Measurements from ENCODE around the gene PYGO2. TPM values are rescaled to one million over a fixed set of nuclear protein-coding genes. Genes with fewer than 3 reads are reported as not detected.

PYGO2 gene
- total RNA-seq, 1 experiment from 2014 or later, result 37.4 TPM

DNA sequence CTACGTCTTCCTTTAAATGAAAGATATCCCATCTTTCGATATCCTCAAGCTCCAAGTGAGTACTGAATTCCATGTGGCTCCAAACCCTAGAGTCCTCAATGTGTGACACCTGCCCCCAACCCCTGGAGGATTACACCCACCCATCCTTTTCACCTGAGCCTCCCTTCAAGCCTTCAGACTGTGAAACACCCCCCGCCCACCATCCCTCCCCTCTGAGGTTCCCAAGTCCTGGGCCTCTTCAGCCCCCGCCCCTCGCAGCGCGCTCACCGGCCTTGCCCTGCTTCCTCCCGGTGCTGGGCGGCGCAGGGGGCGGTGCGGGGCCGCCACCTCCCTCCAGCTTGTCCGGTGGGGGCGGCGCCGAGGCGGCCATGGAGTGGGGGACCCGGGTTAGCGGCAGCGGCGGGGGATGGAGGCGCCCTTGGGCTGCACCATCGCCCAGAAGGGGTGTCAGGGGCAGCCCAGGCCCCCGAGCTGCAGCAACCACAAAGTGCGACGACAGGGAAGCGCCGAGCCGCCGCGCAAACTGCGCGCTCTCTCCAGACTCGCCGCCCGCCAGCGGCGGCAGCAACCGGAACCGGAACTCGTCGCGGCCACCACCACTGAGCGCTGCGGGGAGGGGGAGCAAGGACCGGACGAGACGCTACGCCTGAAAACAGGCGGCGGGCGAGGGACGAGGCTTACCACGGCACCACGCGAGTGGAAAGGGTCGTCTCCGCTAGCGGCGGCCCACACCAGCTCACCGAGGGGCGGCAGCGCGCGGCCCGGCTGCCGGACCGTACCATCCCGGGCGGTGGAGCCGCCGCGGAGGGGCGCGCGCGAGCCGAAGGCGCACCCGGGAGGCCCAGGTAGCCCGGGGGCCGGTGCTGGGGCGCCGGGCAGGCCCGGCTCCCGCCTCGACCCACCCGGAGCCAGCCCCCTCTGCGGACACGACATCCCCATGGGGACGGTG is at the start of gene PYGO2 (continued):
- TF ChIP-seq, protein P1, sequence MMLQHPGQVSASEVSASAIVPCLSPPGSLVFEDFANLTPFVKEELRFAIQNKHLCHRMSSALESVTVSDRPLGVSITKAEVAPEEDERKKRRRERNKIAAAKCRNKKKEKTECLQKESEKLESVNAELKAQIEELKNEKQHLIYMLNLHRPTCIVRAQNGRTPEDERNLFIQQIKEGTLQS (CRISPR knock-in tag; conservative IDR thresholded peaks at IDR 0.05), result no peak
- peak; percentile 67; the same call in 1 of the 2 replicates for TF ChIP-seq CBFB (CRISPR knock-in tag; IDR thresholded peaks at IDR 0.05; ENCODE audit: low read depth)
- TF ChIP-seq RORB (CRISPR knock-in tag; IDR thresholded peaks at IDR 0.05), result no peak
- TF ChIP-seq NFYB (CRISPR knock-in tag; conservative IDR thresholded peaks at IDR 0.05; ENCODE audit: low read depth), result peak; percentile 30; the same call in 1 of the 2 replicates
- TF ChIP-seq CREB1 (CRISPR knock-in tag; IDR thresholded peaks at IDR 0.05), result no peak; the same call in 1 of the 2 replicates
- TF ChIP-seq ZNF416 (CRISPR knock-in tag; IDR thresholded peaks at IDR 0.05), result peak; percentile 92
- TF ChIP-seq ZNF423 (CRISPR knock-in tag; IDR thresholded peaks at IDR 0.05), result no peak
- peak; percentile 69; the same call in 1 of the 2 replicates for TF ChIP-seq ESRRA (CRISPR knock-in tag; IDR thresholded peaks at IDR 0.05; ENCODE audit: borderline replicate concordance)
- TF ChIP-seq SP1 (CRISPR knock-in tag; conservative IDR thresholded peaks at IDR 0.05), result peak; percentile 70
- TF ChIP-seq JUN (CRISPR knock-in tag; IDR thresholded peaks at IDR 0.05), result 0 out of 2 replicates have a peak, but pooled peaks have one; percentile 62
- 0 out of 2 replicates have a peak, but pooled peaks have one; percentile 65 for TF ChIP-seq KAT7 (CRISPR knock-in tag; IDR thresholded peaks at IDR 0.05; ENCODE audit: borderline replicate concordance)
- TF ChIP-seq, protein P2, sequence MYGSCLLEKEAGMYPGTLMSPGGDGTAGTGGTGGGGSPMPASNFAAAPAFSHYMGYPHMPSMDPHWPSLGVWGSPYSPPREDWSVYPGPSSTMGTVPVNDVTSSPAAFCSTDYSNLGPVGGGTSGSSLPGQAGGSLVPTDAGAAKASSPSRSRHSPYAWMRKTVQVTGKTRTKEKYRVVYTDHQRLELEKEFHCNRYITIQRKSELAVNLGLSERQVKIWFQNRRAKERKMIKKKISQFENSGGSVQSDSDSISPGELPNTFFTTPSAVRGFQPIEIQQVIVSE (CRISPR knock-in tag; IDR thresholded peaks at IDR 0.05; ENCODE audit: borderline replicate concordance), result no peak
- no peak; the same call in 1 of the 2 replicates for TF ChIP-seq FOXK1 (CRISPR knock-in tag; IDR thresholded peaks at IDR 0.05)
- TF ChIP-seq ZNF317 (CRISPR knock-in tag; IDR thresholded peaks at IDR 0.05; ENCODE audit: borderline replicate concordance, low read depth), result no peak
- peak; percentile 95 for TF ChIP-seq EMX1 (CRISPR knock-in tag; IDR thresholded peaks at IDR 0.05)
- TF ChIP-seq, protein P3, sequence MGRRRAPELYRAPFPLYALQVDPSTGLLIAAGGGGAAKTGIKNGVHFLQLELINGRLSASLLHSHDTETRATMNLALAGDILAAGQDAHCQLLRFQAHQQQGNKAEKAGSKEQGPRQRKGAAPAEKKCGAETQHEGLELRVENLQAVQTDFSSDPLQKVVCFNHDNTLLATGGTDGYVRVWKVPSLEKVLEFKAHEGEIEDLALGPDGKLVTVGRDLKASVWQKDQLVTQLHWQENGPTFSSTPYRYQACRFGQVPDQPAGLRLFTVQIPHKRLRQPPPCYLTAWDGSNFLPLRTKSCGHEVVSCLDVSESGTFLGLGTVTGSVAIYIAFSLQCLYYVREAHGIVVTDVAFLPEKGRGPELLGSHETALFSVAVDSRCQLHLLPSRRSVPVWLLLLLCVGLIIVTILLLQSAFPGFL (CRISPR knock-in tag; IDR thresholded peaks at IDR 0.05; ENCODE audit: borderline replicate concordance), result no peak; the same call in 1 of the 2 replicates
- TF ChIP-seq, protein P4, sequence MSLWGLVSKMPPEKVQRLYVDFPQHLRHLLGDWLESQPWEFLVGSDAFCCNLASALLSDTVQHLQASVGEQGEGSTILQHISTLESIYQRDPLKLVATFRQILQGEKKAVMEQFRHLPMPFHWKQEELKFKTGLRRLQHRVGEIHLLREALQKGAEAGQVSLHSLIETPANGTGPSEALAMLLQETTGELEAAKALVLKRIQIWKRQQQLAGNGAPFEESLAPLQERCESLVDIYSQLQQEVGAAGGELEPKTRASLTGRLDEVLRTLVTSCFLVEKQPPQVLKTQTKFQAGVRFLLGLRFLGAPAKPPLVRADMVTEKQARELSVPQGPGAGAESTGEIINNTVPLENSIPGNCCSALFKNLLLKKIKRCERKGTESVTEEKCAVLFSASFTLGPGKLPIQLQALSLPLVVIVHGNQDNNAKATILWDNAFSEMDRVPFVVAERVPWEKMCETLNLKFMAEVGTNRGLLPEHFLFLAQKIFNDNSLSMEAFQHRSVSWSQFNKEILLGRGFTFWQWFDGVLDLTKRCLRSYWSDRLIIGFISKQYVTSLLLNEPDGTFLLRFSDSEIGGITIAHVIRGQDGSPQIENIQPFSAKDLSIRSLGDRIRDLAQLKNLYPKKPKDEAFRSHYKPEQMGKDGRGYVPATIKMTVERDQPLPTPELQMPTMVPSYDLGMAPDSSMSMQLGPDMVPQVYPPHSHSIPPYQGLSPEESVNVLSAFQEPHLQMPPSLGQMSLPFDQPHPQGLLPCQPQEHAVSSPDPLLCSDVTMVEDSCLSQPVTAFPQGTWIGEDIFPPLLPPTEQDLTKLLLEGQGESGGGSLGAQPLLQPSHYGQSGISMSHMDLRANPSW (CRISPR knock-in tag; conservative IDR thresholded peaks at IDR 0.05; ENCODE audit: low read depth), result 0 out of 2 replicates have a peak, but pooled peaks have one; percentile 27
- TF ChIP-seq, protein P5, sequence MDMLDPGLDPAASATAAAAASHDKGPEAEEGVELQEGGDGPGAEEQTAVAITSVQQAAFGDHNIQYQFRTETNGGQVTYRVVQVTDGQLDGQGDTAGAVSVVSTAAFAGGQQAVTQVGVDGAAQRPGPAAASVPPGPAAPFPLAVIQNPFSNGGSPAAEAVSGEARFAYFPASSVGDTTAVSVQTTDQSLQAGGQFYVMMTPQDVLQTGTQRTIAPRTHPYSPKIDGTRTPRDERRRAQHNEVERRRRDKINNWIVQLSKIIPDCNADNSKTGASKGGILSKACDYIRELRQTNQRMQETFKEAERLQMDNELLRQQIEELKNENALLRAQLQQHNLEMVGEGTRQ (CRISPR knock-in tag; IDR thresholded peaks at IDR 0.05), result peak; percentile 37
- TF ChIP-seq TP53 (CRISPR knock-in tag; IDR thresholded peaks at IDR 0.05), result peak; percentile 47; the same call in 1 of the 2 replicates

DNA sequence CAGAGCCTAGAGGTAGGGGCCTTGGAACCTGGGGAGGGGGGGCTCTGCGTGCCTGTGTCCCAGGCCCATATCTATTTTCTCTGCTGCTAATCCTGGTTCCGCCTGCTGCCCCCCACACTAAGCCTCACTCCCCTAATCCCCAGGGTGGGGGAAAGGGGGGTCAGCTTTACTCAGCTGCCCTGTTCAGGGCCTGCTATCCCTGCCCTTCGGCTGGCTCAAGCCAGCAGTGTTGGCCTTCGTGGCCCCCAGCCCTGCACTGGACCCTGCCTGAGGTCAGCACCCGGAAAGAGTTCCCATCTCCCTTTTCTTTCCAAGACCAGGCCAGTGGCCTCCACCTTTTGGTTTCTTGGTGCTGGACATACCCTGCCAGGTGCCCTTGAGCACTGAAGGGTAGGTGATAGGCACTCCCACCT is 49.4 kb upstream of the PYGO2 start:
- Mint-ChIP-seq H3K36me3 (peaks cover 7% of the 10 kb centered on the region; the same call in 1 of the 2 replicates), H3K4me1 (peaks cover 51% of the 10 kb centered on the region), H3K27me3 (ENCODE audit: low read depth) (no peaks in the 10 kb centered on the region), H3K9me3 (no peaks in the 10 kb centered on the region), H3K27ac (peak overlapping the region; percentile 47), H3K4me3 (no peak overlapping the region)
- DNase-seq (ENCODE audit: low spot score), result no peak
- ATAC-seq, result no peak
- ChIA-PET CTCF (interaction anchor here (1.1 to 3.5 kb wide), 4 partner anchors 12 to 51 kb away, joined by 8 to 34 read pairs (median 22); partner anchors contain the start of gene ADAM15), POLR2A (no interaction called here)
- TF ChIP-seq, protein P6, sequence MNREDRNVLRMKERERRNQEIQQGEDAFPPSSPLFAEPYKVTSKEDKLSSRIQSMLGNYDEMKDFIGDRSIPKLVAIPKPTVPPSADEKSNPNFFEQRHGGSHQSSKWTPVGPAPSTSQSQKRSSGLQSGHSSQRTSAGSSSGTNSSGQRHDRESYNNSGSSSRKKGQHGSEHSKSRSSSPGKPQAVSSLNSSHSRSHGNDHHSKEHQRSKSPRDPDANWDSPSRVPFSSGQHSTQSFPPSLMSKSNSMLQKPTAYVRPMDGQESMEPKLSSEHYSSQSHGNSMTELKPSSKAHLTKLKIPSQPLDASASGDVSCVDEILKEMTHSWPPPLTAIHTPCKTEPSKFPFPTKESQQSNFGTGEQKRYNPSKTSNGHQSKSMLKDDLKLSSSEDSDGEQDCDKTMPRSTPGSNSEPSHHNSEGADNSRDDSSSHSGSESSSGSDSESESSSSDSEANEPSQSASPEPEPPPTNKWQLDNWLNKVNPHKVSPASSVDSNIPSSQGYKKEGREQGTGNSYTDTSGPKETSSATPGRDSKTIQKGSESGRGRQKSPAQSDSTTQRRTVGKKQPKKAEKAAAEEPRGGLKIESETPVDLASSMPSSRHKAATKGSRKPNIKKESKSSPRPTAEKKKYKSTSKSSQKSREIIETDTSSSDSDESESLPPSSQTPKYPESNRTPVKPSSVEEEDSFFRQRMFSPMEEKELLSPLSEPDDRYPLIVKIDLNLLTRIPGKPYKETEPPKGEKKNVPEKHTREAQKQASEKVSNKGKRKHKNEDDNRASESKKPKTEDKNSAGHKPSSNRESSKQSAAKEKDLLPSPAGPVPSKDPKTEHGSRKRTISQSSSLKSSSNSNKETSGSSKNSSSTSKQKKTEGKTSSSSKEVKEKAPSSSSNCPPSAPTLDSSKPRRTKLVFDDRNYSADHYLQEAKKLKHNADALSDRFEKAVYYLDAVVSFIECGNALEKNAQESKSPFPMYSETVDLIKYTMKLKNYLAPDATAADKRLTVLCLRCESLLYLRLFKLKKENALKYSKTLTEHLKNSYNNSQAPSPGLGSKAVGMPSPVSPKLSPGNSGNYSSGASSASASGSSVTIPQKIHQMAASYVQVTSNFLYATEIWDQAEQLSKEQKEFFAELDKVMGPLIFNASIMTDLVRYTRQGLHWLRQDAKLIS (CRISPR knock-in tag; IDR thresholded peaks at IDR 0.05; ENCODE audit: borderline replicate concordance), result no peak
- TF ChIP-seq, protein P7, sequence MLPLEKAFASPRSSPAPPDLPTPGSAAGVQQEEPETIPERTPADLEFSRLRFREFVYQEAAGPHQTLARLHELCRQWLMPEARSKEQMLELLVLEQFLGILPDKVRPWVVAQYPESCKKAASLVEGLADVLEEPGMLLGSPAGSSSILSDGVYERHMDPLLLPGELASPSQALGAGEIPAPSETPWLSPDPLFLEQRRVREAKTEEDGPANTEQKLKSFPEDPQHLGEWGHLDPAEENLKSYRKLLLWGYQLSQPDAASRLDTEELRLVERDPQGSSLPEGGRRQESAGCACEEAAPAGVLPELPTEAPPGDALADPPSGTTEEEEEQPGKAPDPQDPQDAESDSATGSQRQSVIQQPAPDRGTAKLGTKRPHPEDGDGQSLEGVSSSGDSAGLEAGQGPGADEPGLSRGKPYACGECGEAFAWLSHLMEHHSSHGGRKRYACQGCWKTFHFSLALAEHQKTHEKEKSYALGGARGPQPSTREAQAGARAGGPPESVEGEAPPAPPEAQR (CRISPR knock-in tag; IDR thresholded peaks at IDR 0.05), result no peak

All from WTC11 (cell line).